DMS153 treated with DMSO at 0.1 percent for 48 hours (cell line): ENCODE results near the gene ADGRB2.

Experiments used
- DNase-seq: peaks from one replicate; lab custom pipeline; 2025; ENCODE audit not compliant: unreplicated experiment; lab: John Stamatoyannopoulos, UW

The ADGRB2 gene

DNA sequence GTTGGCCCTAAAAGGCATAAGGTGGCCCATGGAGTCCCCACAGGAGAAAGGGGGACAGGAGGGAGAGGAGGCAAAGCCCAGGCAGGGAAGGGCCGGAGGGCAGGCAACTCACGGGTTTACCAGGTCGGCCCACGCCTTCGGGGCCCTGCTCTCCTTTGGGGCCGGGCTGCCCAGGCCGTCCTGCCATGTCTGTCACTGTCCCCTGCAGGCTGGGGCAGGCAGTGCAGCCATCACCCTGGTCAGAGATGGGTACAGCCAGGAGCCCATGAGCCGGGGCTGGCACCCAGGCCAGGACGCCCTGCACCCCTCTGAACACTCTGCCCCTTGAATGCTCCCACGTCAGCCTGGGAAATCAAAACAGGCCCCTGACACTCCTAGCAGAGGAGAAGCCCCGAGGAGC lies 80.1 kb downstream of the ADGRB2 start:
- DNase-seq: no peak

- DNase-seq: no peak
Measured at GRCh38 chr1:31681415-31681814, 82.7 kb downstream of the ADGRB2 start.

DNA sequence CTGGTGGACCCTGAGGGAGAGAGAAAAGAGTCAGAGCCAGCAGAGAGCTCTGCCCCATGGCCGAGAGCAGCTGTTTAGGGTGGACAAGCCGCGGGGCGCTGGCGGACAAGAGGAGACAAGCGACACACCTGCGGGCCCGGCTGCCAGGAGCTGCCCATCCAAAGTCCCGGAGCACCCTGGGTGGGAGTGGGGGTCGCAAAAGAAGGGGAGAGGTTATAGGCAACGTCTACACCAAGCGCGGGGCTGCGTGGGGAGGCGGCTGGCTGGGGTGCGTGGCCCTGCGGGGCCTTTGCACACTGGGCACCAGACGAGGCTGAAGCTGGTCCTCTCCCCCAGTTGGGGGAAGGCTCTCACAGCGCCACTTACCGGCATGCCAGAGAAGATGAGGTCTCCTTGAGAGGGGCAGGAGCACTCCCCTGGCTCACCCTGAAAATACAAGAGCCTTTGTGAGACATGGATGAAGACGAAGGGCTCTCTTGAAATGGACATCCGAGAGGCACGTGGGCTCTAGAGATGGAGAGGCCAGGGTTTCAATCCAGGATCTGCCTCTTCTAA lies 84.4 kb downstream of the ADGRB2 start:
- no peak for DNase-seq

DNA sequence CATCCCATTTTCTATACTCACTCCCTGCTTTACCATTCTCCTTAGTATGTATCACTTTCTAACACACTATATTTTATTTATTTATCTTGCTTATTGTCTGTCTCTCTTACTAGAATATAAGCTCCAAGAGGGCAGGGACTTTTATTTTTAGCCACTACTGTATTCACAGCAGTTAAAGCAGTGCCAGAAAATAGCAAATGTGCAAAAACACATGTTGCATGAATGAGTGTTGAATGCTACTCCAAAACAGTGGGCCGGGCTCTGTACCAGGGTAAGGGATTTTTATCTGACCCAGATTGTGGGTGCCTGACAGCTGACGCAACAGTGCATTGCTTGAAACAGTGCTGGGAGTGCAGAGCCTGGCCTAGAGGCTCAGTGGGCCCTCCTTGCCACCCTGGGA lies 85.0 kb downstream of the ADGRB2 start:
- no peak for DNase-seq

DNA sequence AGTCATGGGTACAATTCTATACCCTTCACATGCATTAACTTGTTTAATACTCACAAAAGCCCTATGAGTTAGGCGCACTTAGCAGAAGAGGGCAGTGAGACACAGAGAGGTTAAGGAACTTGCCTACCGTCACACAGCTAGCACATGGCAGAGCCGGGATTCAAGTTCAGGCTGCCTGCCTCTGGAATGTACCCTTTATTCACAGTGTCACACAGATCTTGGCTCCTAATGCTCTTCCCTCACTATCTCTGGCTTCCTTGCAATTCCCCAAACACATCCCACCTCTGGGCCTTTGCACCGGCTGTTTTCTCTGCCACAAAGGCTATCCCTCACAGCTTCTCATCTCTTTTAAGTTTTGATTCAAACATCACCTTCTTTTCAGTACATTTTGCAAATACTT lies 85.5 kb downstream of the ADGRB2 start:
- no peak for DNase-seq

DNA sequence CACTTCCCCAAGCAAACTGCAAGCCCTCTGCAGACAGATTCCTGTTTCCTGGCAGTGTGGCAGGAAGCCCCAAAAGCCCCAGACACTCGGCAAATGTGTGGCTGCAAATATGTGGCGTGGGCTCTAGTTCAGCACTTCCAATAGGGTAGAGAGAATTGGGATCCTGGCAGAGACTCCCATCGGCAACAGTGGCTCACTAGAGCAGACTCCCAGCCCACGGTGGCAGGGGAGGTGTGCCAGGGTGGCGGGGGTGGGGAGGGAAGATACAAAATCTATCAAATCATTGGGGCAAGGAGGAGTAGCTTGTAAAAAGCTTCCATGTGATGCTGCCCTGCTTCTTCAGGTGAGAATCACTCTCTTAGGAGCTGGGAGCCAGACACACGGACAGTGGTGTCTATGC lies 86.2 kb downstream of the ADGRB2 start:
- no peak for DNase-seq

- DNase-seq: no peak
Measured at GRCh38 chr1:31677401-31677800, 86.7 kb downstream of the ADGRB2 start.
